Mesodermal cell (in vitro differentiated cells): Measurements from ENCODE around the gene C18orf63.
"Not testable (repeated sequence)": the region's sequence is repeated elsewhere in the genome, so short reads cannot be mapped to it uniquely, and the experiment has no call there.

Source experiments
- H3K27ac ChIP-seq: 2 replicates; pipeline ENCODE4 v1.7.0; 2013; ENCODE audit warnings: mild to moderate bottlenecking, low read depth, low read length, moderate library complexity; ENCODE audit not compliant: severe bottlenecking
- H3K36me3 ChIP-seq: 2 replicates; pipeline ENCODE4 v1.7.1; 2013; ENCODE audit warnings: mild to moderate bottlenecking, low read length, moderate library complexity; ENCODE audit not compliant: control insufficient read depth, insufficient read depth
- H3K4me1 ChIP-seq: one replicate; pipeline ENCODE4 v1.7.1; 2013; ENCODE audit warnings: mild to moderate bottlenecking, low read length; ENCODE audit not compliant: insufficient read depth, control insufficient read depth, poor library complexity, severe bottlenecking
- H3K4me3 ChIP-seq: 2 replicates; pipeline ENCODE4 v1.7.0; 2013; ENCODE audit warnings: low read length, control low read depth, mild to moderate bottlenecking; ENCODE audit not compliant: insufficient read depth, poor library complexity, severe bottlenecking; ENCODE audit errors: extremely low read depth
- H3K9me3 ChIP-seq: 2 replicates; pipeline ENCODE4 v1.7.1; 2013; ENCODE audit warnings: mild to moderate bottlenecking, low read length, moderate library complexity; ENCODE audit not compliant: control insufficient read depth
- WGBS, 2 experiments: methylation state at CpG; one replicate each; pipeline ENCODE4 v1.1.5; 2013; ENCODE audit warnings: missing lambda C conversion rate in 2 of 2; ENCODE audit not compliant: insufficient coverage in 2 of 2; 5-methylcytosine and 5-hydroxymethylcytosine counted together

C18orf63 gene

GRCh38 chr18:74286856-74287255 is 28.8 kb upstream of the C18orf63 start:
- H3K4me3 ChIP-seq = no peak overlapping the region
- H3K27ac ChIP-seq = no peak overlapping the region
- no peaks in the 10 kb centered on the region for H3K36me3 ChIP-seq
- no peaks in the 10 kb centered on the region for H3K9me3 ChIP-seq
- WGBS, 2 experiments = no CpG with 5 or more reads among the region's 2 CpGs
- no peaks in the 10 kb centered on the region for H3K4me1 ChIP-seq

- Histone ChIP-seq H3K4me1 (no peaks in the 10 kb centered on the region), H3K36me3 (no peaks in the 10 kb centered on the region), H3K4me3 (no peak overlapping the region), H3K27ac (no peak overlapping the region), H3K9me3 (no peaks in the 10 kb centered on the region)
- WGBS, 2 experiments = 92 to 93% methylated on average over 4 to 5 of the region's 5 CpGs
Observed at GRCh38 chr18:74288041-74288440, 27.6 kb upstream of the C18orf63 start.

GRCh38 chr18:74288730-74289129 is 26.9 kb upstream of the C18orf63 start:
- Histone ChIP-seq H3K9me3 (no peaks in the 10 kb centered on the region), H3K4me3 (no peak overlapping the region), H3K36me3 (no peaks in the 10 kb centered on the region), H3K4me1 (no peaks in the 10 kb centered on the region), H3K27ac (no peak overlapping the region)
- WGBS, 2 experiments = 92 to 96% methylated on average over 7 of the region's 9 CpGs

GRCh38 chr18:74289137-74289536 is 26.5 kb upstream of the C18orf63 start:
- H3K4me1 ChIP-seq = no peaks in the 10 kb centered on the region
- no peaks in the 10 kb centered on the region for H3K9me3 ChIP-seq
- WGBS, 2 experiments = 100% methylated on average over 1 of the region's 3 CpGs
- no peak overlapping the region for H3K27ac ChIP-seq
- no peaks in the 10 kb centered on the region for H3K36me3 ChIP-seq
- H3K4me3 ChIP-seq = no peak overlapping the region

- Histone ChIP-seq H3K9me3 (no peaks in the 10 kb centered on the region), H3K27ac (no peak overlapping the region), H3K4me3 (no peak overlapping the region), H3K4me1 (no peaks in the 10 kb centered on the region), H3K36me3 (no peaks in the 10 kb centered on the region)
- 96 to 100% methylated on average over 4 of the region's 7 CpGs for WGBS, 2 experiments
Observed at GRCh38 chr18:74290021-74290420, 25.6 kb upstream of the C18orf63 start.

- Histone ChIP-seq H3K4me1 (no peaks in the 10 kb centered on the region), H3K4me3 (peak overlapping the region; percentile 65), H3K27ac (no peak overlapping the region), H3K9me3 (no peaks in the 10 kb centered on the region), H3K36me3 (no peaks in the 10 kb centered on the region)
- WGBS, 2 experiments = 30 to 32% methylated on average over 33 to 51 of the region's 57 CpGs
Observed at GRCh38 chr18:74290794-74291471, 24.7 kb upstream of the C18orf63 start.

- 2 to 8% methylated on average over 9 to 21 of the region's 30 CpGs for WGBS, 2 experiments
- no peaks in the 10 kb centered on the region for H3K4me1 ChIP-seq
- H3K36me3 ChIP-seq = no peaks in the 10 kb centered on the region
- peak overlapping the region; percentile 65 for H3K4me3 ChIP-seq
- H3K9me3 ChIP-seq = no peaks in the 10 kb centered on the region
- no peak overlapping the region for H3K27ac ChIP-seq
Observed at GRCh38 chr18:74291472-74291770, 24.2 kb upstream of the C18orf63 start.

- Histone ChIP-seq H3K36me3 (no peaks in the 10 kb centered on the region), H3K27ac (no peak within 1 kb of the TSS), H3K4me1 (no peaks in the 10 kb centered on the region), H3K9me3 (no peaks in the 10 kb centered on the region), H3K4me3 (peak within 1 kb of the TSS; percentile 65)
- WGBS, 2 experiments = 5 to 10% methylated on average over 53 to 63 of the region's 68 CpGs
Observed at GRCh38 chr18:74291771-74292540, 23.7 kb upstream of the C18orf63 start, which contains the start of gene CYB5A. Gene CYB5A, minus strand, starts transcription at chr18:74291963. Its CDS starts 88 bp downstream, at chr18:74291875.

- WGBS, 2 experiments = 84% methylated on average over 3 of the region's 4 CpGs; no CpG with 5 or more reads in 1 of the 2 experiments
Observed at GRCh38 chr18:74292541-74292858, 23.1 kb upstream of the C18orf63 start.

GRCh38 chr18:74292982-74293381 is 22.7 kb upstream of the C18orf63 start:
- 93 to 97% methylated on average over 2 to 3 of the region's 3 CpGs for WGBS, 2 experiments
- not testable (repeated sequence) for H3K4me3 ChIP-seq, H3K27ac ChIP-seq, H3K4me1 ChIP-seq, H3K36me3 ChIP-seq, H3K9me3 ChIP-seq

More at GRCh38 chr18:74292541-74292858, 23.1 kb upstream of the C18orf63 start:
- Histone ChIP-seq H3K4me1 (no peaks in the 10 kb centered on the region), H3K36me3 (no peaks in the 10 kb centered on the region), H3K27ac (no peak overlapping the region), H3K9me3 (no peaks in the 10 kb centered on the region), H3K4me3 (peak overlapping the region; percentile 65)

- Histone ChIP-seq H3K4me3 (no peak overlapping the region), H3K4me1 (no peaks in the 10 kb centered on the region), H3K9me3 (no peaks in the 10 kb centered on the region), H3K27ac (no peak overlapping the region), H3K36me3 (no peaks in the 10 kb centered on the region)
- WGBS, 2 experiments = 77 to 83% methylated on average over 5 to 8 of the region's 8 CpGs
Observed at GRCh38 chr18:74294526-74294925, 21.1 kb upstream of the C18orf63 start.
